ENCODE measurements around the gene SLC22A16. TPM values are rescaled to one million over a fixed set of nuclear protein-coding genes. Genes with fewer than 3 reads are reported as not detected.

Gene SLC22A16
- total RNA-seq, 1 experiment from 2014 or later: not detected

GRCh38 chr6:110449541-110449895 lies 26.9 kb downstream of the SLC22A16 start:
- DNase-seq (ENCODE audit: extremely low read depth, low read depth): no peak

GRCh38 chr6:110448846-110449540 lies 27.4 kb downstream of the SLC22A16 start:
- DNase-seq (ENCODE audit: extremely low read depth, low read depth): no peak

- no peak for DNase-seq (ENCODE audit: extremely low read depth, low read depth)
Measured at GRCh38 chr6:110447761-110448160, 28.7 kb downstream of the SLC22A16 start.

GRCh38 chr6:110446405-110446804 lies 30.0 kb downstream of the SLC22A16 start:
- DNase-seq (ENCODE audit: extremely low read depth, low read depth): no peak

GRCh38 chr6:110440026-110440425 lies 36.4 kb downstream of the SLC22A16 start:
- DNase-seq (ENCODE audit: extremely low read depth, low read depth): no peak

GRCh38 chr6:110439356-110439755 lies 37.1 kb downstream of the SLC22A16 start:
- DNase-seq (ENCODE audit: extremely low read depth, low read depth): no peak

GRCh38 chr6:110434961-110435602 lies 41.3 kb downstream of the SLC22A16 start:
- no peak for DNase-seq (ENCODE audit: extremely low read depth, low read depth)

- no peak for DNase-seq (ENCODE audit: extremely low read depth, low read depth)
Measured at GRCh38 chr6:110432285-110432900, 44.0 kb downstream of the SLC22A16 start.

GRCh38 chr6:110430741-110431140 lies 45.7 kb downstream of the SLC22A16 start:
- no peak for DNase-seq (ENCODE audit: extremely low read depth, low read depth)

- no peak for DNase-seq (ENCODE audit: extremely low read depth, low read depth)
Measured at GRCh38 chr6:110430236-110430635, 46.2 kb downstream of the SLC22A16 start.

- no peak for DNase-seq (ENCODE audit: extremely low read depth, low read depth)
Measured at GRCh38 chr6:110428153-110428552, 48.3 kb downstream of the SLC22A16 start.

- DNase-seq (ENCODE audit: extremely low read depth, low read depth): no peak
Measured at GRCh38 chr6:110425816-110426215, 50.6 kb downstream of the SLC22A16 start.

- DNase-seq (ENCODE audit: extremely low read depth, low read depth): no peak
Measured at GRCh38 chr6:110422444-110422822, 54.0 kb downstream of the SLC22A16 start.

- no peak for DNase-seq (ENCODE audit: extremely low read depth, low read depth)
Measured at GRCh38 chr6:110421749-110422443, 54.5 kb downstream of the SLC22A16 start.

- no peak for DNase-seq (ENCODE audit: extremely low read depth, low read depth)
Measured at GRCh38 chr6:110419028-110419739, 57.2 kb downstream of the SLC22A16 start.

- no peak for DNase-seq (ENCODE audit: extremely low read depth, low read depth)
Measured at GRCh38 chr6:110418594-110418993, 57.8 kb downstream of the SLC22A16 start.

- DNase-seq (ENCODE audit: extremely low read depth, low read depth): peak; percentile 18
Measured at GRCh38 chr6:110415086-110415916, 61.1 kb downstream of the SLC22A16 start, which contains the start of gene DDO. Gene DDO, minus strand, starts transcription at chr6:110415575. Its CDS starts 2,113 bp downstream, at chr6:110413462.

GRCh38 chr6:110414669-110415068 lies 61.7 kb downstream of the SLC22A16 start:
- no peak for DNase-seq (ENCODE audit: extremely low read depth, low read depth)

GRCh38 chr6:110412360-110412759 lies 64.1 kb downstream of the SLC22A16 start:
- DNase-seq (ENCODE audit: extremely low read depth, low read depth): no peak

GRCh38 chr6:110410511-110410910 lies 65.9 kb downstream of the SLC22A16 start:
- no peak for DNase-seq (ENCODE audit: extremely low read depth, low read depth)

Measured in NCI-H460 (cell line).